ENCODE measurements around the gene ATXN7. TPM values are rescaled to one million over a fixed set of nuclear protein-coding genes. Genes with fewer than 3 reads are reported as not detected.
A peak's percentile ranks its signal among the peaks of the same experiment; 100 is the strongest.

The ATXN7 gene
- total RNA-seq, 1 donor from 2014 or later: 22.1 TPM

DNA sequence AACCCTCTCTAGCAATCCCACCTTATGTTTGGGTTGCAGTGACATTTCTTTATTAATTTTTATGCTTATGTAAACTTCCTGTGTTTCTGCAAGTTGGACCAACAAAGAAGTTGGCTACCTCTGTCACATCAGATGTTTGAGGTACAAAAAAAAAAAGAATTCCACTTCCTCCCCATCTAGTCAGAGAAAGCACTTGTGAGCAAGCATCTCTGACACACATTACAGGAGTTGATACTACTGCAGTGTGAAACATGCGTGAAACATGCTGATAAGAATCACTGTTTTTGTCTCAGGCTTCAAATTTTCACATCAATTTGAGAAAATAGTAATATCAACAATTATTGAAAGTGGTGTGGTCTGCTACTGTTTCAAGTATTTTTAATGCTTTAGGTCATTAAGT lies 47.2 kb downstream of the ATXN7 start:
- H3K36me3 Mint-ChIP-seq (ENCODE audit: unreplicated experiment): no peaks in the 10 kb centered on the region
- H3K27ac Mint-ChIP-seq (ENCODE audit: unreplicated experiment): no peak overlapping the region
- H3K9me3 Mint-ChIP-seq (ENCODE audit: unreplicated experiment): peaks cover 5% of the 10 kb centered on the region
- peak overlapping the region; percentile 95 for H3K4me3 Mint-ChIP-seq (ENCODE audit: unreplicated experiment)
- TF ChIP-seq, protein P1, sequence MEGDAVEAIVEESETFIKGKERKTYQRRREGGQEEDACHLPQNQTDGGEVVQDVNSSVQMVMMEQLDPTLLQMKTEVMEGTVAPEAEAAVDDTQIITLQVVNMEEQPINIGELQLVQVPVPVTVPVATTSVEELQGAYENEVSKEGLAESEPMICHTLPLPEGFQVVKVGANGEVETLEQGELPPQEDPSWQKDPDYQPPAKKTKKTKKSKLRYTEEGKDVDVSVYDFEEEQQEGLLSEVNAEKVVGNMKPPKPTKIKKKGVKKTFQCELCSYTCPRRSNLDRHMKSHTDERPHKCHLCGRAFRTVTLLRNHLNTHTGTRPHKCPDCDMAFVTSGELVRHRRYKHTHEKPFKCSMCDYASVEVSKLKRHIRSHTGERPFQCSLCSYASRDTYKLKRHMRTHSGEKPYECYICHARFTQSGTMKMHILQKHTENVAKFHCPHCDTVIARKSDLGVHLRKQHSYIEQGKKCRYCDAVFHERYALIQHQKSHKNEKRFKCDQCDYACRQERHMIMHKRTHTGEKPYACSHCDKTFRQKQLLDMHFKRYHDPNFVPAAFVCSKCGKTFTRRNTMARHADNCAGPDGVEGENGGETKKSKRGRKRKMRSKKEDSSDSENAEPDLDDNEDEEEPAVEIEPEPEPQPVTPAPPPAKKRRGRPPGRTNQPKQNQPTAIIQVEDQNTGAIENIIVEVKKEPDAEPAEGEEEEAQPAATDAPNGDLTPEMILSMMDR (IDR thresholded peaks at IDR 0.05; ENCODE audit: partially characterized antibody, unreplicated experiment): no peak
- peaks cover 11% of the 10 kb centered on the region for H3K27me3 Mint-ChIP-seq (ENCODE audit: unreplicated experiment)
- no peak for DNase-seq
- H3K4me1 Mint-ChIP-seq (ENCODE audit: low read depth, unreplicated experiment): peaks cover 3% of the 10 kb centered on the region

DNA sequence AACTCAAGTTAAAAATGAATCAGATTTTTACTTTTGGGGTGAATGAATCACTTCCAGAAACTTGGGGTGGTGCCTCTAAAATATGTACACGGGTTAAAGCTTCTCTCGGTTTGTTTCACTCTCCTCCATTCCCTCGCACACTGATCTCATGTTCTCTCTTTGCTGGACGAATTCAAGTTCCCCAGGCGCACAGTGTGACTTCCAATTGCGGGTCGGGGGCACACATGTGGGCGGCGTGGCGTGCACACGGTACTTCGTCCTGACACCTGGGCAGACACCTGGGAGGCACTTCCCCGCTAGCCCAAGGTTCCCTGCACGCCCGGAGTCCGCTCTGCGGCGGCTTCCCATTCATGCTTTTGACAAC lies 47.8 kb downstream of the ATXN7 start:
- peaks cover 3% of the 10 kb centered on the region for H3K4me1 Mint-ChIP-seq (ENCODE audit: low read depth, unreplicated experiment)
- H3K9me3 Mint-ChIP-seq (ENCODE audit: unreplicated experiment): peaks cover 5% of the 10 kb centered on the region
- H3K36me3 Mint-ChIP-seq (ENCODE audit: unreplicated experiment): no peaks in the 10 kb centered on the region
- peak overlapping the region; percentile 95 for H3K4me3 Mint-ChIP-seq (ENCODE audit: unreplicated experiment)
- DNase-seq: no peak
- peaks cover 11% of the 10 kb centered on the region for H3K27me3 Mint-ChIP-seq (ENCODE audit: unreplicated experiment)
- no peak overlapping the region for H3K27ac Mint-ChIP-seq (ENCODE audit: unreplicated experiment)
- TF ChIP-seq, protein P1 (IDR thresholded peaks at IDR 0.05; ENCODE audit: partially characterized antibody, unreplicated experiment): no peak

DNA sequence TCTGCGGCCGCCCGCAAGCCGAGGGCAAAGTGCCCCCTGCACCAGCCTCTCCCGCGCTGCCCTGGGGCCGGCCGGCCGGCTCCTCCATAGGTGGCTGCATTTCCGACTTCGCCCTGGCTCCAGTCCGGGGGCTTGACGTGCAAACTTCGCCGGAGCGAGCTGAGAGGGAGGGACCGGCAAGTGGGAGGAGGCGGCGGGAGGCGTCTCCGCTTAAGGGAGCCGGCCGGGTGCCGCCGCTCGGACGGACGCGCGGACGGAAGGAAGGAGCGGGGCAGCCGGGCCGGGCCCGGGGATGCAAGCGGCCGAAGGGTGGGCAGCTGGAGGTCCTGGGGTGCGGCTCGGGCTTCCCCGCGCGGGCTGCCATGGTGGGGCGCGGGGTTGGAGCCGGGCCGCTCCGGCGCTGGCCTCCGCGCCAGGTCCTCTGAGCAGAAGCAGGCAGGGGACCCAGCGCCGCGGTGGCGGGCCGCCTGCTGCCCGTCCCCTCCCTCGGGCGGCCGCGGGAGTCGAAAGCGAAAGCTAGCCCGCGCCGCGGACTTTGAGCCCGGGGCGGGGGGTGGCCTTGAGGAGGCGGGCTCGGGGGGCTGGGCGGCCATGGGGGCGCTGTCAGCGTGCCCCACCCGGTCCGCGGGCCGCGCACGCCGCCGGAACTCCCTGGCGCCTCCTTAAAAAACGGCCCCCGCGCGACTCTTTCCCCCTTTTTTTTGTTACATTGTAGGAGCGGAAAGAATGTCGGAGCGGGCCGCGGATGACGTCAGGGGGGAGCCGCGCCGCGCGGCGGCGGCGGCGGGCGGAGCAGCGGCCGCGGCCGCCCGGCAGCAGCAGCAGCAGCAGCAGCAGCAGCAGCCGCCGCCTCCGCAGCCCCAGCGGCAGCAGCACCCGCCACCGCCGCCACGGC lies 48.5 kb downstream of the ATXN7 start, which contains the start of gene SCAANT1:
TSS of gene SCAANT1 (minus strand) at position 511 of the 895 bp plus-strand sequence.
- H3K9me3 Mint-ChIP-seq (ENCODE audit: unreplicated experiment): peaks cover 5% of the 10 kb centered on the region
- TF ChIP-seq, protein P1 (IDR thresholded peaks at IDR 0.05; ENCODE audit: partially characterized antibody, unreplicated experiment): peak; percentile 19
- peak; percentile 82 for DNase-seq
- H3K27me3 Mint-ChIP-seq (ENCODE audit: unreplicated experiment): peaks cover 11% of the 10 kb centered on the region
- H3K36me3 Mint-ChIP-seq (ENCODE audit: unreplicated experiment): no peaks in the 10 kb centered on the region
- H3K4me1 Mint-ChIP-seq (ENCODE audit: low read depth, unreplicated experiment): peaks cover 3% of the 10 kb centered on the region
- H3K27ac Mint-ChIP-seq (ENCODE audit: unreplicated experiment): no peak within 1 kb of the TSS
- H3K4me3 Mint-ChIP-seq (ENCODE audit: unreplicated experiment): peak within 1 kb of the TSS; percentile 95

DNA sequence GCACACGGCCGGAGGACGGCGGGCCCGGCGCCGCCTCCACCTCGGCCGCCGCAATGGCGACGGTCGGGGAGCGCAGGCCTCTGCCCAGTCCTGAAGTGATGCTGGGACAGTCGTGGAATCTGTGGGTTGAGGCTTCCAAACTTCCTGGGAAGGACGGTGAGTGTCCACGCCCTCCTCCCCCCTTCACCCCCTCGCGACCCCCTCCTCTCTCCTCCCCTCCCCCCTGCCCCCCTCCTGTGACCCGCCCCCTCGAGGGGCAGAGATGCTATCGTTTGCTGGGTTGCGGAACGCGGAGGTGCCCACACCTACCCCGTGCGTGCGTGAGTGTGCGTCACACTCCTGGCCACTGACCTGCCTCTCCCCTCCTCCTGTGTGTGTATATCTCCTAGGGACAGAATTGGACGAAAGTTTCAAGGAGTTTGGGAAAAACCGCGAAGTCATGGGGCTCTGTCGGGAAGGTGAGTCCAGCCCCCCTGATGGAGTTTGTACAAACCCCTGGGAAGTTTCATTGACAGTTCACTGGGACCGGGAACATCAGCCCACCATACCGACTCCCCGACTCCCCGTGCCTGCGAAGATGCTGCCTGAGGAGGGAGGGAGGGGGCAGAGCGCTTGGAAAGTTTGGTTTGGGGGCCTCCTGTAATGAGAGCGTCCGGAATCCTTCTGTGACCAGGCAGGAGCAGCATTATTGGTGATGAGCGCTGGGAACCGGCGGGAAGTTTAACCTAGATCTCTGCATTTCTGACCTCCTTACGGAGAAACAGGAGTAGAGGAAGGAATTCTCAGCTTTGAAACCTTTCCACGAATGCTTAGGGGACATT lies 49.3 kb downstream of the ATXN7 start:
- peaks cover 3% of the 10 kb centered on the region for H3K4me1 Mint-ChIP-seq (ENCODE audit: low read depth, unreplicated experiment)
- no peaks in the 10 kb centered on the region for H3K36me3 Mint-ChIP-seq (ENCODE audit: unreplicated experiment)
- H3K27me3 Mint-ChIP-seq (ENCODE audit: unreplicated experiment): peaks cover 11% of the 10 kb centered on the region
- peak; percentile 39 for DNase-seq
- TF ChIP-seq, protein P1 (IDR thresholded peaks at IDR 0.05; ENCODE audit: partially characterized antibody, unreplicated experiment): no peak
- peak overlapping the region; percentile 29 for H3K27ac Mint-ChIP-seq (ENCODE audit: unreplicated experiment)
- peak overlapping the region; percentile 83 for H3K4me3 Mint-ChIP-seq (ENCODE audit: unreplicated experiment)
- peaks cover 5% of the 10 kb centered on the region for H3K9me3 Mint-ChIP-seq (ENCODE audit: unreplicated experiment)
